HepG2 (cell line): Measurements from ENCODE around the gene RIMBP2. TPM values are rescaled to one million over a fixed set of nuclear protein-coding genes. Genes with fewer than 3 reads are reported as not detected.

Experiments
- ELF1 ChIP-seq: sonication (generic); formaldehyde crosslinking; IDR thresholded peaks from 2 replicates; pipeline ENCODE4 v1.4.0; 2020; ENCODE audit warnings: missing genetic modification reagents
- JUN ChIP-seq: sonication (generic); formaldehyde crosslinking; IDR thresholded peaks from 2 replicates; pipeline ENCODE4 v1.4.0; 2020; ENCODE audit warnings: mild to moderate bottlenecking, missing genetic modification reagents
- MTA1 ChIP-seq: sonication (generic); formaldehyde crosslinking; IDR thresholded peaks from 2 replicates; pipeline ENCODE4 v1.4.0; 2020; ENCODE audit warnings: missing genetic modification reagents, mild to moderate bottlenecking, borderline replicate concordance
- YY1 ChIP-seq: IDR thresholded peaks from 2 replicates; pipeline ENCODE4 v1.6.1; 2011; ENCODE audit warnings: low read length, low read depth, moderate library complexity, mild to moderate bottlenecking; ENCODE audit not compliant: insufficient read depth, insufficient replicate concordance
- ZNF253 ChIP-seq: sonication (generic); formaldehyde crosslinking; IDR thresholded peaks from 2 replicates; pipeline ENCODE4 v1.8.0; 2022; ENCODE audit warnings: mild to moderate bottlenecking, missing genetic modification reagents, borderline replicate concordance
- ZNF660 ChIP-seq: sonication (generic); formaldehyde crosslinking; IDR thresholded peaks from 2 replicates; pipeline ENCODE4 v1.5.1; 2020; ENCODE audit warnings: mild to moderate bottlenecking, low read depth, missing genetic modification reagents, borderline replicate concordance
- ZNF749 ChIP-seq: sonication (generic); formaldehyde crosslinking; IDR thresholded peaks from 2 replicates; pipeline ENCODE4 v1.8.0; 2022; ENCODE audit warnings: mild to moderate bottlenecking, missing genetic modification reagents, moderate library complexity, borderline replicate concordance
- polyA plus RNA-seq, 8 experiments: library from polyadenylated mRNA; depleted of rRNA in 3 of 8; stranded (reverse) in 7 of 8; unstranded in 1 of 8; fragments of >200 nt; fragmentation: Illumina TruSeq in 4 of 8; extraction: Trizol in 4 of 8; gene quantifications; 2 replicates each; pipeline versions ENCODE4 v1.2.1 to v1.2.3, GENCODE V29; 2011 to 2016; ENCODE audit warnings: low read depth in 4 of 8, missing spikeins in 1 of 8, mixed read lengths in 1 of 8; ENCODE audit not compliant: insufficient read depth in 1 of 8
- total RNA-seq, 5 experiments: library from RNA; depleted of rRNA; stranded (reverse); fragments of >200 nt; fragmentation: Illumina TruSeq; extraction: Trizol; gene quantifications; 2 replicates each; pipeline ENCODE4 v1.2.3, GENCODE V29; 2016; ENCODE audit warnings: low read depth in 1 of 5
- TF ChIP-seq, protein P1 (sequence below): sonication (generic); formaldehyde crosslinking; IDR thresholded peaks from 2 replicates; pipeline ENCODE4 v1.4.0; 2020; ENCODE audit warnings: mild to moderate bottlenecking, missing genetic modification reagents
- TF ChIP-seq, protein P2 (sequence below): sonication (generic); formaldehyde crosslinking; IDR thresholded peaks from 2 replicates; pipeline ENCODE4 v1.4.0; 2020; ENCODE audit warnings: missing genetic modification reagents, borderline replicate concordance

Gene RIMBP2
- total and polyA plus RNA-seq, 2 of the 13 experiments (the other 11 are each of a cell fraction or from before 2014, with no cell fraction given), result 0.03 TPM; not detected in 1

DNA sequence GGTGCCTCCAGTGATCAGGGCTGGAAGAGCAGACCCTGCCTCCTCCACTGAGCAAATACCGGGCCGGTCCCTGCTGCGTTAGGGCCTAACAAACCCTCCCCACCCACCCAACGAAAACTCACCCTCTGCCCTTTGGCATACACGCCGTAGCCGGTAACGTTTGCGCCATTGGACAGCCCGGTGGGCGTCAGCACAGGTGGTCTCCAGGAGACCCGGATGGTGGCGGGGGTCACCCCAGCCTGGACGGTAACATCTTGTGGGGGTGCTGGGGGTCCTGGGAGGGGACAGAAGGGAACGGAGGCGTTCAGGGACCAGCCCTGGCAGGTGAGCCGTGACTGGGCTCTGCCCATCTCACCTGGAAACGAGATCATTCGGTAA is 277.9 kb downstream of the RIMBP2 start (continued):
- TF ChIP-seq, protein P1, sequence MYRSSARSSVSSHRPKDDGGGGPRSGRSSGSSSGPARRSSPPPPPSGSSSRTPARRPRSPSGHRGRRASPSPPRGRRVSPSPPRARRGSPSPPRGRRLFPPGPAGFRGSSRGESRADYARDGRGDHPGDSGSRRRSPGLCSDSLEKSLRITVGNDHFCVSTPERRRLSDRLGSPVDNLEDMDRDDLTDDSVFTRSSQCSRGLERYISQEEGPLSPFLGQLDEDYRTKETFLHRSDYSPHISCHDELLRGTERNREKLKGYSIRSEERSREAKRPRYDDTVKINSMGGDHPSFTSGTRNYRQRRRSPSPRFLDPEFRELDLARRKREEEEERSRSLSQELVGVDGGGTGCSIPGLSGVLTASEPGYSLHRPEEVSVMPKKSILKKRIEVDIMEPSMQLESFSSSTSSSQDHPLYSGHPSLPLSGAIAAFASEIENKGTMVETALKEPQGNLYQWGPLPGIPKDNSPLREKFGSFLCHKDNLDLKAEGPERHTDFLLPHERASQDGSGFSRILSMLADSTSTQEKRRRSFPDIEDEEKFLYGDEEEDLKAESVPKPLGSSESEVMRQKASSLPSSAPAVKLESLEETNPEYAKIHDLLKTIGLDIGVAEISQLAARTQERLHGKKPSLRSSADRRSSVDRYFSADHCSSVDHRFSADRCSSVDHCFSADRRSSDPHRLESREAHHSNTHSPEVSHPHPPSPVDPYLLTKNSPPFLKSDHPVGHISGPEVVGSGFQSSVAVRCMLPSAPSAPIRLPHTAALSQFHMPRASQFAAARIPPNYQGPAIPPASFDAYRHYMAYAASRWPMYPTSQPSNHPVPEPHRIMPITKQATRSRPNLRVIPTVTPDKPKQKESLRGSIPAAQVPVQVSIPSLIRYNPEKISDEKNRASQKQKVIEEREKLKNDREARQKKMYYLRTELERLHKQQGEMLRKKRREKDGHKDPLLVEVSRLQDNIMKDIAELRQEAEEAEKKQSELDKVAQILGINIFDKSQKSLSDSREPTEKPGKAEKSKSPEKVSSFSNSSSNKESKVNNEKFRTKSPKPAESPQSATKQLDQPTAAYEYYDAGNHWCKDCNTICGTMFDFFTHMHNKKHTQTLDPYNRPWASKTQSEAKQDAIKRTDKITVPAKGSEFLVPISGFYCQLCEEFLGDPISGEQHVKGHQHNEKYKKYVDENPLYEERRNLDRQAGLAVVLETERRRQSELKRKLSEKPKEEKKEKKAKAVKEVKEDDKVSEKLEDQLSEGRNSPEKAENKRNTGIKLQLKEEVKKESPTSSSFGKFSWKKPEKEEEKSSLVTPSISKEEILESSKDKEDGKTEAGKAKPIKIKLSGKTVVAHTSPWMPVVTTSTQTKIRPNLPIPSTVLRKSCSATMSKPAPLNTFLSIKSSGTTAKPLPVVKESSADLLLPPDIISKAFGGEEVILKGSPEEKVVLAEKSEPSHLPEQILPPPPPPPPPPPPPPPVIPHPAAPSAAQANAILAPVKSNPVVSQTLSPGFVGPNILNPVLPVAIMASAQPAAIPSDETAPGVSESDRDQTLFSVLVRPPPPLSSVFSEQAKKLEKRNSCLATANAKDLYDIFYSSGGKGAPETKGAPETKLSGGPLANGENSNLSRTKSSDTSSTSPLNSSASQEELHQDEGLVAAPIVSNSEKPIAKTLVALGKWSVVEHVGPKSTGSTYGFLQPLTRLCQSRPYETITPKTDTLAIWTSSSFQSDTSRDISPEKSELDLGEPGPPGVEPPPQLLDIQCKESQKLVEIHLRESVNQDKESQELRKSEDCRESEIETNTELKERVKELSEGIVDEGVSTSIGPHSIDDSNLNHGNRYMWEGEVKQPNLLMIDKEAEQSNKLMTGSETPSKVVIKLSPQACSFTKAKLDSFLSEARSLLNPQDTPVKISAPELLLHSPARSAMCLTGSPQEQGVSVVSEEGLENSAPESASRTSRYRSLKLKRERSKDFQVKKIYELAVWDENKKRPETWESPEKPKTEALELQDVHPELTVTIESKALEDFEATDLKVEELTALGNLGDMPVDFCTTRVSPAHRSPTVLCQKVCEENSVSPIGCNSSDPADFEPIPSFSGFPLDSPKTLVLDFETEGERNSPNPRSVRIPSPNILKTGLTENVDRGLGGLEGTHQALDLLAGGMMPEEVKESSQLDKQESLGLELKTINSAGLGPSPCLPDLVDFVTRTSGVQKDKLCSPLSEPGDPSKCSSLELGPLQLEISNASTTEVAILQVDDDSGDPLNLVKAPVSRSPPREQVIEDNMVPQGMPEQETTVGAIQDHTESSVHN, result no peak
- TF ChIP-seq JUN, result no peak
- TF ChIP-seq, protein P2, sequence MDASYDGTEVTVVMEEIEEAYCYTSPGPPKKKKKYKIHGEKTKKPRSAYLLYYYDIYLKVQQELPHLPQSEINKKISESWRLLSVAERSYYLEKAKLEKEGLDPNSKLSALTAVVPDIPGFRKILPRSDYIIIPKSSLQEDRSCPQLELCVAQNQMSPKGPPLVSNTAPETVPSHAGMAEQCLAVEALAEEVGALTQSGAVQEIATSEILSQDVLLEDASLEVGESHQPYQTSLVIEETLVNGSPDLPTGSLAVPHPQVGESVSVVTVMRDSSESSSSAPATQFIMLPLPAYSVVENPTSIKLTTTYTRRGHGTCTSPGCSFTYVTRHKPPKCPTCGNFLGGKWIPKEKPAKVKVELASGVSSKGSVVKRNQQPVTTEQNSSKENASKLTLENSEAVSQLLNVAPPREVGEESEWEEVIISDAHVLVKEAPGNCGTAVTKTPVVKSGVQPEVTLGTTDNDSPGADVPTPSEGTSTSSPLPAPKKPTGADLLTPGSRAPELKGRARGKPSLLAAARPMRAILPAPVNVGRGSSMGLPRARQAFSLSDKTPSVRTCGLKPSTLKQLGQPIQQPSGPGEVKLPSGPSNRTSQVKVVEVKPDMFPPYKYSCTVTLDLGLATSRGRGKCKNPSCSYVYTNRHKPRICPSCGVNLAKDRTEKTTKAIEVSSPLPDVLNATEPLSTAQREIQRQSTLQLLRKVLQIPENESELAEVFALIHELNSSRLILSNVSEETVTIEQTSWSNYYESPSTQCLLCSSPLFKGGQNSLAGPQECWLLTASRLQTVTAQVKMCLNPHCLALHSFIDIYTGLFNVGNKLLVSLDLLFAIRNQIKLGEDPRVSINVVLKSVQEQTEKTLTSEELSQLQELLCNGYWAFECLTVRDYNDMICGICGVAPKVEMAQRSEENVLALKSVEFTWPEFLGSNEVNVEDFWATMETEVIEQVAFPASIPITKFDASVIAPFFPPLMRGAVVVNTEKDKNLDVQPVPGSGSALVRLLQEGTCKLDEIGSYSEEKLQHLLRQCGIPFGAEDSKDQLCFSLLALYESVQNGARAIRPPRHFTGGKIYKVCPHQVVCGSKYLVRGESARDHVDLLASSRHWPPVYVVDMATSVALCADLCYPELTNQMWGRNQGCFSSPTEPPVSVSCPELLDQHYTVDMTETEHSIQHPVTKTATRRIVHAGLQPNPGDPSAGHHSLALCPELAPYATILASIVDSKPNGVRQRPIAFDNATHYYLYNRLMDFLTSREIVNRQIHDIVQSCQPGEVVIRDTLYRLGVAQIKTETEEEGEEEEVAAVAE (CRISPR knock-in tag), result no peak
- no peak for TF ChIP-seq ZNF660 (CRISPR knock-in tag)
- TF ChIP-seq MTA1, result no peak
- no peak for TF ChIP-seq ZNF253 (CRISPR knock-in tag)
- TF ChIP-seq ELF1 (CRISPR knock-in tag), result no peak
- no peak for TF ChIP-seq YY1
- no peak for TF ChIP-seq ZNF749
